ENCODE data around the gene SDR9C7.

- TF ChIP-seq CTCF (IDR thresholded peaks at IDR 0.05) (no peak), POLR2A (IDR thresholded peaks at IDR 0.05) (no peak), EP300 (IDR thresholded peaks at IDR 0.05) (no peak)
These were observed 1.3 kb downstream of the SDR9C7 start for GRCh38 chr12:56932867-56933266.
